Regular cardiac myocyte (primary cell): ENCODE results near the gene KMO. TPM values are rescaled to one million over a fixed set of nuclear protein-coding genes. Genes with fewer than 3 reads are reported as not detected.

Experiments used
- total RNA-seq: library from RNA; depleted of rRNA; stranded (reverse); fragments of >200 nt; gene quantifications from 2 replicates; pipeline ENCODE4 v1.2.3, GENCODE V29; 2014

Gene KMO
- total RNA-seq, result 0.56 and 0.96 TPM in 2 replicates

DNA sequence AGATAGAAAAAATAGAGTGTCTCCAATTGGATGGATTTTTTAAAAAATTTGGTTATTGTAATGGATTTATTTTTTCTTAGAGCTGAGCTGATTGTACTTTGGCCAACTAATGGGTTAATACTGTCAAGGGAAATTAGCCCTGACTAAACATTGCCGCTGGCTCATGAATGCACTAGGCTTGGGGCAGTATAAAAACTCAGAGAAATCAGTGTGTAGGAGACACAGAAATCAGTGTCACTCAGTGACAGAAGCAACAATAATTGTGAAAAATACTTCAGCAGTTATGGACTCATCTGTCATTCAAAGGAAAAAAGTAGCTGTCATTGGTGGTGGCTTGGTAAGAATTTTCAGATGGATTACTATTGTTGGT is at the start of gene KMO:
Gene KMO, plus strand, starts transcription at position 217 of the 370 bp plus-strand sequence. Its CDS starts 67 bp downstream, at position 284.

DNA sequence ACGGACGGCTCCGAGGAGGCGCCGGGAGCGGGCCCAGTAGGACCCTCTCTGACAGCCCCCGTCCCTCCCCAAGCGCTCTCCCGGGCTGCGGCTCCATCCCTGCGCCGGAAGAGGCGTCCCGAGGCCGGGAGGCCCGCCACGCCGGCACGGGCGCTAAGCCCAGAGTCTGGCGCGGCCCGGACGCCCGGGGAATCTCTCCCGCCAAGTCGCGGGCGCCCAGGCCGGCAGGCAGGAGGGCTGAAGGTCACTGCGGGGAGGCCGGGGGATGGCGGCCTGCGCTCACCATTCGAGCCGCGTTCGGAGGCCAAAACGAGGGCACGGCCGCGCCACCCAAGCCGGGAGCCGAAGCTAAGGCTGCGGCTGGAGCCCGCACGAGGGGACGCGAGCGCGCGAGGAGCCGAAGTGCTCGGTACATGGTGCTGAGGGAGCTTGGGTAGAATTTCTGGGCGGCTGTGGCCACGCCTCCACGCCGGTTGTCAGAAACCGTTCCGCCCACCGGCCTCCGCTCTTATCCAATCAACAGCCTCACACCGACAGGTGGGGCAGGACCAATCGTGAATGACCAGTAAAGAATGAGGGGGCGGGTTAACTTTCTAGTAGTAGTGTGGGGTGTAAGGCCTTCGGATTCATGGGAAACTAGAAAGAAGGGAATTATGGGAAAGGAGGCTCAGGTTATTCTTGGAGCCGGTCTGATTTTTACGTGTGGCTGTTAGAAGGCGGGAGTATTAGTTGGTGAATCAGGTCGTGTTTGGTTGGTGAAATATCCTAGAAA is 12.7 kb upstream of the KMO start, which contains the start of gene FH:
Gene FH, minus strand, starts transcription at position 448 of the 772 bp plus-strand sequence. Its CDS starts 33 bp downstream, at position 415.

DNA sequence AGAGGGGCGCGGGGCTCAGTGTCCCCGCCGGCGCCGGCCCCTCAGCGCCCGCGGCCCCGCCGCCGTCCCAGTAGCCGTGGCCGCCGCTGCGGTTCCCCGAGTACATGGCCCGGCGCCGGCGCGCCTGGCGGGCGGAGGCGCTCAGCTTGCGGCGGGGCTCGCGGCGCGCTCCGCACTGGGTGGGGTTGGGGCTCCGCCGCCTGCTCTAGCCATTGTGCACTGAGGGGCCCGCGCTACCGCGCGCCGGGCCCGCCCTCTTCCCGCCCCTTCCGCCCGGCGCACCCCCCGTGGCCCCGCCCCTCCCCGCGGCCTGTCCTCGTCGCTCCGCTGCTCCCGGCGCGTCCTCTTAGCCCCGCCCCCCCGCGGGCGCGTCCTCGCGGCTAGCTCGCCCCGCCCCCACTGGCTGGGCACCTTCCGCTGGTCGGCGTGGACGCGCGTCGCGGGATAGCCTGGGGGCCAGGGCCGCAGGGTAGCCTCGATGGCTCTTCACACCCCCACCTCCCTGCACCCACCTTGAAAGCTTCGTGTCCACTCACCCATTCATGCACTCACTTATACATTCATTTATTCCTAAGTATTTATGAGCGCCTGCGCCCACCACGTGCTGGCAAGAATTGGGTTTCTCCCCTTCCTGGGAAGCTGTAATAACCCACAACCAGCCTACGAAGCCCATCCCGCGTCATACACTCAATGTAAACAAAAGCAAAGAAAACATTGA is 108.1 kb downstream of the KMO start, which contains the start of the genes CHML and OPN3:
Gene CHML, minus strand, starts transcription at position 221 of the 718 bp plus-strand sequence. CDS start 4,603 bp downstream, outside the sequence.
Gene OPN3, minus strand, starts transcription at position 221 of the 718 bp plus-strand sequence. Its CDS starts 115 bp downstream, at position 106.

Other genes starting within 250 kb of the KMO start
- gene RGS7, start 175.2 kb upstream of the KMO start, total RNA-seq, result 2.0 and 2.7 TPM in 2 replicates
- 69.1 and 199 TPM in 2 replicates for gene FH, start 12.6 kb upstream of the KMO start, total RNA-seq
- gene CHML, start 108.0 kb downstream of the KMO start, total RNA-seq, result 10.7 and 24.0 TPM in 2 replicates
- gene OPN3, start 108.0 kb downstream of the KMO start, total RNA-seq, result 24.2 and 37.2 TPM in 2 replicates
- gene WDR64, start 119.9 kb downstream of the KMO start, total RNA-seq, result not detected in 2 replicates